CD8-positive, alpha-beta memory T cell (primary cell): ENCODE data around the gene TATDN2. TPM values are rescaled to one million over a fixed set of nuclear protein-coding genes. Genes with fewer than 3 reads are reported as not detected.

Experiments
- CTCF ChIA-PET: fragments of 350-600 bp; sonication (Branson Sonifier 250); formaldehyde crosslinking; loops from one replicate; lab custom pipeline; 2021; ENCODE audit warnings: antibody characterized with exemption; lab: Charles Lee
- POLR2A ChIA-PET: fragments of 350-600 bp; sonication (Branson Sonifier 250); formaldehyde crosslinking; loops from one replicate; lab custom pipeline; 2021; ENCODE audit warnings: antibody characterized with exemption; lab: Charles Lee
- DNase-seq, 5 donors: peaks; one replicate each; pipeline versions ENCODE4 v3.0.0 to v3.0.0-alpha.2; 2020 to 2022; ENCODE audit warnings: mixed read lengths in 1 of 5
- H3K27ac ChIP-seq: one replicate; pipeline ENCODE4 v1.7.0; 2013; ENCODE audit warnings: low read depth, mild to moderate bottlenecking, low read length, moderate library complexity
- H3K27me3 ChIP-seq: 2 replicates; pipeline ENCODE4 v1.7.0; 2013; ENCODE audit warnings: low read length, mild to moderate bottlenecking; ENCODE audit not compliant: insufficient read depth, poor library complexity, severe bottlenecking
- H3K36me3 ChIP-seq: 2 replicates; pipeline ENCODE4 v1.7.0; 2013; ENCODE audit warnings: mild to moderate bottlenecking, low read length, moderate library complexity; ENCODE audit not compliant: insufficient read depth
- H3K4me1 ChIP-seq: 2 replicates; pipeline ENCODE4 v1.7.0; 2013; ENCODE audit warnings: mild to moderate bottlenecking, low read length, moderate library complexity; ENCODE audit not compliant: insufficient read depth
- H3K4me3 ChIP-seq: 2 replicates; pipeline ENCODE4 v1.7.0; 2013; ENCODE audit warnings: mild to moderate bottlenecking, low read length
- H3K9me3 ChIP-seq: 2 replicates; pipeline ENCODE4 v1.7.0; 2013; ENCODE audit warnings: mild to moderate bottlenecking, low read length
- H3K27ac Mint-ChIP-seq, 8 donors: one replicate each; pipeline ENCODE4 v1.8.0; 2020 to 2021; ENCODE audit warnings: mixed read lengths in 8 of 8, mild to moderate bottlenecking in 6 of 8, inconsistent platforms in 3 of 8, moderate library complexity in 3 of 8
- H3K27me3 Mint-ChIP-seq, 2 donors: one replicate each; pipeline ENCODE4 v1.8.0; 2020 to 2021; ENCODE audit warnings: mixed read lengths in 2 of 2, mild to moderate bottlenecking in 1 of 2, moderate library complexity in 1 of 2
- H3K36me3 Mint-ChIP-seq, 3 donors: one replicate each; pipeline ENCODE4 v1.8.0; 2020 to 2021; ENCODE audit warnings: mixed read lengths in 3 of 3, inconsistent platforms in 1 of 3, mild to moderate bottlenecking in 1 of 3
- H3K4me1 Mint-ChIP-seq, 3 donors: one replicate each; pipeline ENCODE4 v1.8.0; 2020 to 2021; ENCODE audit warnings: mixed read lengths in 3 of 3, inconsistent platforms in 1 of 3, mild to moderate bottlenecking in 1 of 3
- H3K4me3 Mint-ChIP-seq, 7 donors: one replicate each; pipeline ENCODE4 v1.8.0; 2020 to 2021; ENCODE audit warnings: mixed read lengths in 7 of 7, mild to moderate bottlenecking in 6 of 7, moderate library complexity in 4 of 7, inconsistent platforms in 2 of 7
- H3K9me3 Mint-ChIP-seq, 5 donors: one replicate each; pipeline ENCODE4 v1.8.0; 2020 to 2022; ENCODE audit warnings: mixed read lengths in 5 of 5, mild to moderate bottlenecking in 3 of 5, moderate library complexity in 2 of 5, inconsistent platforms in 1 of 5
- polyA plus RNA-seq: library from polyadenylated mRNA; unstranded; fragments of 300-500 nt; fragmentation: Illumina TruSeq; gene quantifications from one replicate; pipeline ENCODE4 v1.2.3, GENCODE V29; 2021
- total RNA-seq, 2 experiments: library from RNA; stranded (reverse); gene quantifications; one replicate each; pipeline ENCODE4 v1.2.3, GENCODE V29; 2021

Gene TATDN2
- total and polyA plus RNA-seq, 3 experiments from 2014 or later = 23.3 to 60.0 (median 57.6) TPM

DNA sequence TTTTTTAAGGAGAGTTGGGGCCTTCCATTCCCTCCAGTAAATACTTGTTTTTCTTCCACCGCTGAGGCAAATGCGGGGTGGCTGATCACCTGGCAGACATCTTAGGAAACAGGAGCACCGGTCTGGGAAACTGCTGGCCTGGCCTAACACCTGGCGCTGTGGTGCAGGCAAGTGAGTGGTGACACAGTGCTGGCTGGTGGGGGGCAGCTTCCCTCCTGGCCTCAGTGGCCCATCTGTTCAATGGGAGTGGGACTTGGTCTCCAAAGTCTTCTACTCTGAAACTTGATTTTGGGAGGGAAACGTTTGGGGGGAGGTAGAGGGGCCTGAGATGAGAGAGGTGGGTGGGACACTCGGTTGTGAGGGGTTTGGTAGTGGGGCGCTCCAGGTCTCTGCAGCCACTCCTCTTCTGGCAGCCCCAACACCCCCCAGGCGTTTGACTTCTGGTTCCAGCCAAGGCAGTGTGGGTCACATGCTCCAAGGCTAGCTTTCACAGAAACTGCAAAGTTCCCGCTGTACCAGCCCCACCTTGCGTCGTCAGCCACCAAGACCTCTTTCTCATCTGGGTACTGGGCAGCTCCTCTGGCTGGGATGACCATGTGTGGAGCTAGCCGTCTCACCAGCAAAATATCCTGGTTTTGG lies 39.8 kb downstream of the TATDN2 start:
- Mint-ChIP-seq H3K27me3 (no peaks in the 10 kb centered on the region), H3K9me3 (no peaks in the 10 kb centered on the region), H3K36me3 (peaks cover 0 to 73% (median 0%) of the 10 kb centered on the region in 3 donors), H3K27ac (no peak overlapping the region), H3K4me3 (no peak overlapping the region), H3K4me1 (peaks cover 25 to 40% (median 27%) of the 10 kb centered on the region in 3 donors)
- Histone ChIP-seq H3K9me3 (no peaks in the 10 kb centered on the region), H3K4me3 (no peak overlapping the region), H3K27ac (no peak overlapping the region), H3K36me3 (peaks cover 14% of the 10 kb centered on the region), H3K27me3 (no peaks in the 10 kb centered on the region), H3K4me1 (peaks cover 15% of the 10 kb centered on the region)
- ChIA-PET POLR2A (no interaction called here), CTCF (interaction anchor here (1.1 to 2.7 kb wide), 3 partner anchors 31 to 356 kb away, joined by 3 to 13 read pairs (median 4); partner anchors contain the start of gene CRELD1)
- no peak for DNase-seq

DNA sequence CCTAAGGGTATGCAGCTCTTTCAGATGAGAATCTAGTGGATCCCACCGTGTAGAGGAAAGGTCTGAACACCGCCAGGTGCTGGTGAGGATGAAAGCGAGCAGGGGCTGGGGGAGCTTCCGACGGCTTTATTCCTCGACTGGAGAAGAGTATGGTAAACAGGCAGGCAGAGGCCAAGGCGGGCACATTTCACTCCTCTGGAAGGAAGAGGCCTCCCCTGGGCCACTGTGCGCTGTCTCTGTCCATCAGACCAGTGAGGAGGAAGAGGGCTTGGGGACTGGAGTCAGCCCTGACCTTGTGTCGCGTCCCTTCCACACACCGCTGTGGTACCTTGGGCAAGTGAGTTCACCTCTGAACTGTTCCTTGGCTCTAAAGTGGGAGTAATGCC lies 40.3 kb downstream of the TATDN2 start:
- H3K9me3 ChIP-seq = no peaks in the 10 kb centered on the region
- H3K4me1 Mint-ChIP-seq = peaks cover 25 to 35% (median 26%) of the 10 kb centered on the region in 3 donors
- H3K4me3 Mint-ChIP-seq = no peak overlapping the region
- H3K36me3 Mint-ChIP-seq = peaks cover 0 to 71% (median 0%) of the 10 kb centered on the region in 3 donors
- peaks cover 14% of the 10 kb centered on the region for H3K4me1 ChIP-seq
- DNase-seq = no peak
- no peak overlapping the region for H3K4me3 ChIP-seq
- H3K27me3 Mint-ChIP-seq = no peaks in the 10 kb centered on the region
- POLR2A ChIA-PET = no interaction called here
- H3K27me3 ChIP-seq = no peaks in the 10 kb centered on the region
- no peak overlapping the region for H3K27ac ChIP-seq
- no peaks in the 10 kb centered on the region for H3K9me3 Mint-ChIP-seq
- H3K36me3 ChIP-seq = peaks cover 14% of the 10 kb centered on the region
- H3K27ac Mint-ChIP-seq = peak overlapping the region in 2 of 8 donors; percentile 33 to 52
- CTCF ChIA-PET = interaction anchor here (1.1 kb wide), 1 partner anchor 356 kb away, joined by 4 read pairs; no protein-coding TSS in a partner anchor

DNA sequence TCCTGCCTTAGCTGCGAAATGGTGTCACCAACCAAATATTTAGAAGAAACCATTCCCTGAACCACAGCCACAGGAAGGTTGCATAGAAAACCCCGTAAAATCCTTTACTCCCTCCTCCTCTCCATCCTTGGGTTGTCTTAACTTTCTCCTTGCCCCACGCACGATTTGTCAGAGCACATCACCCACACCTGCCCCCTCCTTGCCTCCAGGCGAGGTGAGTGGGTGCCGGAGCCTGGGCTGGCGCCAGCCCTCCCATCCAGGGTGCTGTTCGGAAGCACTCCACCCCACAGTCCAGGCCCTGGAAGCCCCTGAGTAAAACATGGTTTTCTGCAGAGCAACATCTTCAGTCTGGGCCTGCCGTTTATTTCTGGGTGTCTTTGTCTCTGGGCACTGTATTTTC lies 40.8 kb downstream of the TATDN2 start:
- H3K27ac Mint-ChIP-seq = peak overlapping the region in 2 of 8 donors; percentile 33 to 52
- Histone ChIP-seq H3K4me1 (peaks cover 9% of the 10 kb centered on the region), H3K36me3 (peaks cover 14% of the 10 kb centered on the region), H3K9me3 (no peaks in the 10 kb centered on the region), H3K27me3 (no peaks in the 10 kb centered on the region), H3K27ac (no peak overlapping the region), H3K4me3 (no peak overlapping the region)
- H3K36me3 Mint-ChIP-seq = peaks cover 0 to 71% (median 0%) of the 10 kb centered on the region in 3 donors
- H3K9me3 Mint-ChIP-seq = no peaks in the 10 kb centered on the region
- POLR2A ChIA-PET = no interaction called here
- peaks cover 21 to 33% (median 21%) of the 10 kb centered on the region in 3 donors for H3K4me1 Mint-ChIP-seq
- H3K4me3 Mint-ChIP-seq = no peak overlapping the region
- CTCF ChIA-PET = interaction anchor here (1.1 kb wide), 1 partner anchor 356 kb away, joined by 4 read pairs; no protein-coding TSS in a partner anchor
- no peaks in the 10 kb centered on the region for H3K27me3 Mint-ChIP-seq
- DNase-seq = no peak

DNA sequence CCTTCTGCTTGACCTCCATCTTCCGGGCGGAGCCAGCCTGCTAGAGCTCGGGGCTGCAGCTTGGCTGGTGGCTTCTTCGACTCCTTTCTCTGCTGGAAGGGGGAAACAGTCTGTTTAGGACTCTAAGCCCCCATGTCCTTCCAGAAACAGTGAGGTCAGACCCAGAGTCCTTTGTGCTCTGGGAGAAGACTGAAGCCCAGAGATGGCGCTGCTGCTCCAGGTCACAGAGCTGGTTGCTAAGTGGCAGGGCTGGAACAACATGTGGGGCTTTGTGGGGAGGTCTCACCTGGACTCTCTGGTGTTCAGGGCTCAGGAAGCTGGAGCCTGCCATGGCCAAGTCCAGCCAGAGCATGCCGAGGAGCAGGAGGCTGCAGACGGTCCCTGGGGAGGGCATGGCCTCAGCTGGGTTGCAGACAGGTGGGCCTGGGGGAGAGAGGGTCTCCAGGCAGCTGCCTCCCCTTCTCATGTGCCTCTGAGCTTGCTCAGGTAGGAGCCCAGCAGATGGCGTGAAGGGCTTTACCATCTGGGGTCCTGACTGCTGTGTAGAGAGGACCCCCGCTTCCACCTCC lies 41.6 kb downstream of the TATDN2 start:
- H3K36me3 ChIP-seq = peaks cover 14% of the 10 kb centered on the region
- DNase-seq = no peak
- H3K4me1 ChIP-seq = peaks cover under 1% of the 10 kb centered on the region
- H3K27me3 Mint-ChIP-seq = no peaks in the 10 kb centered on the region
- POLR2A ChIA-PET = no interaction called here
- no peaks in the 10 kb centered on the region for H3K9me3 Mint-ChIP-seq
- H3K27me3 ChIP-seq = no peaks in the 10 kb centered on the region
- H3K27ac ChIP-seq = no peak overlapping the region
- no peak overlapping the region for H3K4me3 ChIP-seq
- H3K4me1 Mint-ChIP-seq = peaks cover 13 to 29% (median 13%) of the 10 kb centered on the region in 3 donors
- H3K27ac Mint-ChIP-seq = peak overlapping the region in 1 of 8 donors; percentile 57
- H3K4me3 Mint-ChIP-seq = no peak overlapping the region
- peaks cover 0 to 72% (median 0%) of the 10 kb centered on the region in 3 donors for H3K36me3 Mint-ChIP-seq
- CTCF ChIA-PET = interaction anchor here (0.9 to 1.0 kb wide), 2 partner anchors 13 to 15 kb away, joined by 3 read pairs; no protein-coding TSS in a partner anchor
- no peaks in the 10 kb centered on the region for H3K9me3 ChIP-seq

DNA sequence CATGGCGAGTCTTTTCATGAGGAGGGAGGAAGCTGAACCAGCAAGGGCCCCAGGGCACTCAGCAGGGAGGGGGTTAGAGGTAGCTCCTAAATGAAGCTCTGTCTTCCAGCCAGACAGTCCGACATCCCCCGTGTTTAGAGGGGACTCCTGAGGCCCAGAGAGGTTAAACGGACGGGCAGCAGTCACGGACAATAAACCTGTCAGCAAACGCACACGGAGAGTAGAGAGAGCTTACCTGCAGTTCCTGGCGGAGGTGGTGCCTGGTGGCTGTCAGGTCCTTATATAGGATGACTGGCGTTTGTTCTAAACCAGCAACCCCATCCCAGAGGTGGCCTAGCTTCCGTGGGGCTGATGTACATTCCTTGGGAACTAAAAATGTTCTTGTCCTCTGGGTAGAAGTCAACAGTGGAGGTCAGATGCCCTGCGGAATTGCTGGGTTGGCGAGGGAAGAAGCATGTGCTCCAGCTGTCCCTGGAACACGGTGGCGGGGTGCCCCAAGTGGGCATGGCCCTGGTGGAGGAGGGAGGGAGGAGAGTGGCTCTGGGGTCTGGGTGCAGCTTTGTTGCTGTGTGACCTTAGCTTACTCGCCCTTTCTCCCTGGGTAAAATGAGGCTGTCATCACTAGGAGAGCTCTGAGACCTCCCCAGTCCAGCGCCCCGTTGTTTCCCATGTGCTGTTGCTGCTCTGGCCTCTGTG lies 42.4 kb downstream of the TATDN2 start:
- POLR2A ChIA-PET = no interaction called here
- Mint-ChIP-seq H3K4me3 (no peak overlapping the region), H3K27me3 (no peaks in the 10 kb centered on the region), H3K36me3 (peaks cover 0 to 72% (median 1%) of the 10 kb centered on the region in 3 donors), H3K4me1 (peaks cover 6 to 21% (median 8%) of the 10 kb centered on the region in 3 donors), H3K9me3 (no peaks in the 10 kb centered on the region), H3K27ac (peak overlapping the region in 1 of 8 donors; percentile 79)
- Histone ChIP-seq H3K4me3 (no peak overlapping the region), H3K36me3 (peaks cover 14% of the 10 kb centered on the region), H3K27me3 (no peaks in the 10 kb centered on the region), H3K9me3 (no peaks in the 10 kb centered on the region), H3K27ac (no peak overlapping the region), H3K4me1 (no peaks in the 10 kb centered on the region)
- no peak for DNase-seq
- CTCF ChIA-PET = interaction anchor here (0.9 to 1.0 kb wide), 2 partner anchors 13 to 14 kb away, joined by 3 read pairs; no protein-coding TSS in a partner anchor

DNA sequence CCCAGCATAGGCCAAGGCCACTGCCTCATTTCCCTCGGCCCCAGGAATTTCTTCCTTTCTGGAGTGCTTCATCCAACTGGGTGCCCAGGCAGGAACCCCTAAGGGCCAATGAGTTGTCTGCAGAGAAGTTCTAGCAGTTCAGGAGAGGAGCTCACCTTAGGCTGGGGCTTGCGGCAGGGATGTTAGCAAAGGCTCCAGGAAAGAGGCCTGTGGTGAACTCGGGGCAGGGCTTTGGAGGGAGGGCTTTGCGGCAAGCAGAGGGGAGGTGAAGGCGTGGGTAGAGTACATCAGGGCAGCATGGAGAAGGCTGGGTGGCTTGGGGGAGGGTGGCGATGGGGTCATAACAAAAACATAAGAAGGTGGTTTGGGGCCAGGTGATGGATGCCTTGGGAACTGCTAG lies 43.4 kb downstream of the TATDN2 start:
- CTCF ChIA-PET = no interaction called here
- H3K36me3 ChIP-seq = peaks cover 7% of the 10 kb centered on the region

DNA sequence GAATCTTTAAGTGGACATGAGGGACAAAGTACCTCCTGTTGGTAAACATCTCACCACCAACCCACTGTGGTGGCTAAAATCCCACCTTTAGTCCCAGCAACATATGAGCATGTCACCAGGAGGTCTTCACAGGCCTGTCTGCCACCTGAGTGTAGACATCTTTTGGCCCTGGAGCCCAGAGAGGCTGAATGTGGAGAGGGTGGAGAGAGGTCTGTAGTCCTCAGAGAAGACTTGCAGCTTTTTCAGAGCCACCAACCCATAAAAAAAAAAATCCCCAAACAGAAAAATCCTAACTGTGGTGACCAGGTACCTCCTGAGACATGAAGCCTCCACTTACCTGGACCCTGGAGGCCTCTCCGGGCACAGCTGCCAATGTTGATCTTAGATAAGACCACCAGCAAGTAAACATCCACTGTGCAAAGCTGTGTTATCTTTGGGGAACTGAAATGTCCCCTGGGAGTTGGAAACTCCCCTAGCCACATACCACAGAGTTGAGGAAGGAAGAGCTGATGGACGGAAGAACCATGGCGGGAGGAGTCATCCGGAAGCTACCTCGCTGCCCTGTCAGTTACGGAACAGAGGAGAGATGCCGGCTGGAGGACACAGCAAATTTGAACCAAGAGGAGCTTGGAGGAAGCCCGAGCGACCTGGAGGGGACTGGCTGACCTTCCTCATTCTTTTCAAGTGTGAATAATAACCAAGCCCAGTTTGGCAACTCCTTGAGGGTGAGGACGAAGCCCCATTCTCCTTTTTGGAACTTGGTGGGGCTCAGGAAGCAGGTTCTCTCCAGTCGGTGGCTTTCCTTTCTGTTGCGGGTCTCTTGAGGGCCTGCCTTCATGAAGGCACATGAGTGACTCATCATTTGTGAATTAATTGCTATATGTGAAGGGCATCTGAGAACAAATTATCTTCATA lies 44.5 kb downstream of the TATDN2 start, which contains the start of gene GHRL:
Gene GHRL (minus strand): TSS at position 443 of the 915 bp plus-strand sequence. CDS start 2,767 bp downstream, outside the sequence.
- POLR2A ChIA-PET = no interaction called here
- H3K4me1 Mint-ChIP-seq = peaks cover 2 to 7% (median 3%) of the 10 kb centered on the region in 3 donors
- H3K4me1 ChIP-seq = no peaks in the 10 kb centered on the region

More for the DNA sequence above, 43.4 kb downstream of the TATDN2 start:
- Histone ChIP-seq H3K27ac (no peak overlapping the region), H3K4me1 (no peaks in the 10 kb centered on the region), H3K27me3 (no peaks in the 10 kb centered on the region), H3K4me3 (no peak overlapping the region), H3K9me3 (no peaks in the 10 kb centered on the region)
- peak overlapping the region in 2 of 8 donors; percentile 29 to 82 for H3K27ac Mint-ChIP-seq
- POLR2A ChIA-PET = no interaction called here
- peaks cover 0 to 70% (median 1%) of the 10 kb centered on the region in 3 donors for H3K36me3 Mint-ChIP-seq
- no peaks in the 10 kb centered on the region for H3K27me3 Mint-ChIP-seq
- H3K9me3 Mint-ChIP-seq = no peaks in the 10 kb centered on the region
- H3K4me3 Mint-ChIP-seq = no peak overlapping the region
- DNase-seq = no peak
- peaks cover 6 to 14% (median 6%) of the 10 kb centered on the region in 3 donors for H3K4me1 Mint-ChIP-seq

More for the DNA sequence above, 44.5 kb downstream of the TATDN2 start, which contains the start of gene GHRL:
- H3K27me3 Mint-ChIP-seq = no peaks in the 10 kb centered on the region
- H3K9me3 Mint-ChIP-seq = no peaks in the 10 kb centered on the region
- peaks cover 0 to 67% (median 5%) of the 10 kb centered on the region in 3 donors for H3K36me3 Mint-ChIP-seq
- CTCF ChIA-PET = no interaction called here
- Histone ChIP-seq H3K9me3 (no peaks in the 10 kb centered on the region), H3K27ac (peak within 1 kb of the TSS; percentile 41), H3K36me3 (no peaks in the 10 kb centered on the region), H3K27me3 (no peaks in the 10 kb centered on the region), H3K4me3 (no peak within 1 kb of the TSS)
- H3K4me3 Mint-ChIP-seq = peak within 1 kb of the TSS in 1 of 7 donors; percentile 40
- H3K27ac Mint-ChIP-seq = peak within 1 kb of the TSS in 7 of 8 donors; percentile 10 to 87 (median 47)
- DNase-seq = no peak
